Measurements from ENCODE around the gene ZNF221. TPM values are rescaled to one million over a fixed set of nuclear protein-coding genes. Genes with fewer than 3 reads are reported as not detected.

ZNF221 gene
- total and polyA plus RNA-seq, 2 donors (not counting 3 experiments of a cell fraction or from before 2014, with no cell fraction given), result 1.4 to 4.2 TPM

GRCh38 chr19:43923875-43924274, 27.2 kb upstream of the ZNF221 start:
- ChIA-PET POLR2A (no interaction called here), CTCF (interaction anchor here (1.3 to 1.5 kb wide), 2 partner anchors 11 to 27 kb away, joined by 5 read pairs; partner anchors contain the start of genes ZNF221 and ZNF45)
- Histone ChIP-seq H3K27ac (ENCODE audit: insufficient read depth, low read depth, low read length) (no peak overlapping the region), H3K36me3 (ENCODE audit: control insufficient read depth in 2 of 2, extremely low read depth in 1 of 2, insufficient read depth in 2 of 2, low read length in 2 of 2) (peaks cover 15 to 16% of the 10 kb centered on the region in 2 experiments), H3K79me2 (ENCODE audit: control insufficient read depth, insufficient read depth, low read length) (no peaks in the 10 kb centered on the region), H3K4me1 (ENCODE audit: control insufficient read depth, extremely low read depth, insufficient read depth, low read length) (no peaks in the 10 kb centered on the region), H3K9ac (replicated peaks; ENCODE audit: extremely low read depth, insufficient read depth, low read length) (no peak overlapping the region), H3K4me3 (replicated peaks in 1 of 3; ENCODE audit: insufficient read depth in 1 of 3, low read depth in 1 of 3, low read length in 3 of 3) (no peak overlapping the region), H4K20me1 (replicated peaks; ENCODE audit: control insufficient read depth, extremely low read depth, insufficient read depth, low read length) (peaks cover 2% of the 10 kb centered on the region), H3K9me1 (replicated peaks; ENCODE audit: control insufficient read depth, extremely low read depth, insufficient read depth, low read length) (no peaks in the 10 kb centered on the region), H2AFZ (ENCODE audit: low read depth, low read length) (no peak overlapping the region), H3K4me2 (ENCODE audit: insufficient read depth, low read length) (no peak overlapping the region), H3K27me3 (ENCODE audit: control insufficient read depth in 2 of 2, insufficient read depth in 2 of 2, low read length in 2 of 2) (no peaks in the 10 kb centered on the region), H3K9me3 (replicated peaks; ENCODE audit: control insufficient read depth, insufficient read depth, low read length) (no peaks in the 10 kb centered on the region)
- no TSS peak for BruUV-seq (replicated peaks)
- dilution Hi-C loops (cut with MboI; ENCODE audit: extremely low pct_ligation_motif_present, low sequenced_read_pairs), result no loop called here
- no peak for TF ChIP-seq MAX (IDR thresholded peaks at IDR 0.05; ENCODE audit: insufficient read depth, insufficient read length)
- no peak for TF ChIP-seq JUN (IDR thresholded peaks at IDR 0.05; ENCODE audit: borderline replicate concordance, insufficient read depth, insufficient read length, low read depth)
- no peak for TF ChIP-seq CTCF (IDR thresholded peaks at IDR 0.05; ENCODE audit: extremely low read depth in 1 of 2, insufficient read depth in 1 of 2, low read depth in 1 of 2, low read length in 2 of 2)
- TF ChIP-seq POLR2AphosphoS5 (IDR thresholded peaks at IDR 0.05; ENCODE audit: insufficient read depth, low read depth, low read length), result no peak
- DNase-seq (ENCODE audit: low read depth, low spot score) (no peak), FAIRE-seq (no peak)
- intact Hi-C loops (cut with micrococcal nuclease), result no loop called here

GRCh38 chr19:43928820-43929219, 22.2 kb upstream of the ZNF221 start:
- H3K9ac ChIP-seq (replicated peaks; ENCODE audit: extremely low read depth, insufficient read depth, low read length), result no peak overlapping the region
- no peaks in the 10 kb centered on the region for H3K27me3 ChIP-seq (ENCODE audit: control insufficient read depth in 2 of 2, insufficient read depth in 2 of 2, low read length in 2 of 2)
- H3K27ac ChIP-seq (ENCODE audit: insufficient read depth, low read depth, low read length), result no peak overlapping the region
- TF ChIP-seq POLR2AphosphoS5 (IDR thresholded peaks at IDR 0.05; ENCODE audit: insufficient read depth, low read depth, low read length) (no peak), JUN (IDR thresholded peaks at IDR 0.05; ENCODE audit: borderline replicate concordance, insufficient read depth, insufficient read length, low read depth) (no peak), CTCF (IDR thresholded peaks at IDR 0.05; ENCODE audit: extremely low read depth in 1 of 2, insufficient read depth in 1 of 2, low read depth in 1 of 2, low read length in 2 of 2) (no peak)
- H4K20me1 ChIP-seq (replicated peaks; ENCODE audit: control insufficient read depth, extremely low read depth, insufficient read depth, low read length), result peaks cover 2% of the 10 kb centered on the region
- no peaks in the 10 kb centered on the region for H3K9me1 ChIP-seq (replicated peaks; ENCODE audit: control insufficient read depth, extremely low read depth, insufficient read depth, low read length)
- BruUV-seq (replicated peaks), result no TSS peak
- H3K36me3 ChIP-seq (ENCODE audit: control insufficient read depth in 2 of 2, extremely low read depth in 1 of 2, insufficient read depth in 2 of 2, low read length in 2 of 2), result peaks cover 18 to 19% of the 10 kb centered on the region in 2 experiments
- H3K79me2 ChIP-seq (ENCODE audit: control insufficient read depth, insufficient read depth, low read length), result no peaks in the 10 kb centered on the region
- no peak for FAIRE-seq
- DNase-seq (ENCODE audit: low read depth, low spot score), result no peak
- intact Hi-C loops (cut with micrococcal nuclease), result no loop called here
- no peak overlapping the region for H3K4me3 ChIP-seq (replicated peaks in 1 of 3; ENCODE audit: insufficient read depth in 1 of 3, low read depth in 1 of 3, low read length in 3 of 3)
- peaks cover 2% of the 10 kb centered on the region for H3K4me1 ChIP-seq (ENCODE audit: control insufficient read depth, extremely low read depth, insufficient read depth, low read length)
- H2AFZ ChIP-seq (ENCODE audit: low read depth, low read length), result no peak overlapping the region
- H3K4me2 ChIP-seq (ENCODE audit: insufficient read depth, low read length), result no peak overlapping the region
- ChIA-PET CTCF (no interaction called here), POLR2A (no interaction called here)
- H3K9me3 ChIP-seq (replicated peaks; ENCODE audit: control insufficient read depth, insufficient read depth, low read length), result no peaks in the 10 kb centered on the region
- dilution Hi-C loops (cut with MboI; ENCODE audit: extremely low pct_ligation_motif_present, low sequenced_read_pairs), result no loop called here
